Lung (tissue), 12 donors: ENCODE measurements around the gene DBNL. TPM values are rescaled to one million over a fixed set of nuclear protein-coding genes. Genes with fewer than 3 reads are reported as not detected.
"Not testable (repeated sequence)": the region's sequence is repeated elsewhere in the genome, so short reads cannot be mapped to it uniquely, and the experiment has no call there.

Experiments
- ATAC-seq: fragments of 200-7000 bp; cut with Tn5 transposase; one replicate; pipeline ENCODE4 v1.9.1; 2020; ENCODE audit warnings: moderate number of reproducible peaks; ENCODE audit not compliant: insufficient read depth, low FRiP score
- DNase-seq, 3 donors: peaks; one replicate each; pipeline ENCODE4 v3.0.0-alpha.2; 2013 to 2017
- H3K27ac ChIP-seq, 2 donors: one replicate each; pipeline ENCODE4 v1.5.1; 2013; ENCODE audit warnings: mild to moderate bottlenecking in 2 of 2, moderate library complexity in 2 of 2, control low read depth in 1 of 2, inconsistent platforms in 1 of 2, low read depth in 1 of 2, low read length in 1 of 2
- H3K27me3 ChIP-seq, 3 donors: one replicate each; pipeline ENCODE4 v1.5.1; 2013; ENCODE audit warnings: low read length in 2 of 3; ENCODE audit not compliant: control insufficient read depth in 3 of 3, insufficient read depth in 3 of 3
- H3K36me3 ChIP-seq, 4 donors: one replicate each; pipeline ENCODE4 v1.5.1; 2013; ENCODE audit warnings: low read length in 4 of 4, mild to moderate bottlenecking in 1 of 4, moderate library complexity in 1 of 4; ENCODE audit not compliant: control insufficient read depth in 4 of 4, insufficient read depth in 4 of 4
- H3K4me1 ChIP-seq, 5 donors: one replicate each; pipeline ENCODE4 v1.5.1; 2013; ENCODE audit warnings: low read length in 5 of 5, mild to moderate bottlenecking in 2 of 5, moderate library complexity in 1 of 5; ENCODE audit not compliant: control insufficient read depth in 5 of 5, insufficient read depth in 5 of 5
- H3K4me3 ChIP-seq: one replicate; pipeline ENCODE4 v1.5.1; 2013; ENCODE audit warnings: mild to moderate bottlenecking, control low read depth, moderate library complexity
- H3K9ac ChIP-seq, 2 donors: one replicate each; pipeline ENCODE4 v1.5.1; 2013; ENCODE audit warnings: low read length in 2 of 2, control low read depth in 1 of 2; ENCODE audit not compliant: insufficient read depth in 1 of 2
- H3K9me3 ChIP-seq, 4 donors: one replicate each; pipeline ENCODE4 v1.5.1; 2013; ENCODE audit warnings: low read length in 3 of 4, mild to moderate bottlenecking in 1 of 4, moderate library complexity in 1 of 4; ENCODE audit not compliant: control insufficient read depth in 4 of 4, insufficient read depth in 3 of 4
- WGBS, 2 donors: extraction: QIAGEN DNeasy Blood & Tissue Kit; methylation state at CpG; one replicate each; pipeline ENCODE4 v1.1.7; 2013; 5-methylcytosine and 5-hydroxymethylcytosine counted together
- polyA plus RNA-seq, 2 donors: library from polyadenylated mRNA; stranded (reverse); fragments of 200-250 nt; gene quantifications; one replicate each; pipeline ENCODE4 v1.2.1, GENCODE V29; 2013
- total RNA-seq, 2 donors: library from RNA; depleted of rRNA in 1 of 2; stranded (reverse); fragments of >200 nt in 1 of 2; gene quantifications; one replicate each; pipeline ENCODE4 v1.2.1, GENCODE V29; 2014 to 2021
- TF ChIP-seq, protein P1 (sequence below): IDR thresholded peaks from 2 replicates; pipeline ENCODE4 v1.5.1; 2012; ENCODE audit warnings: mild to moderate bottlenecking; ENCODE audit errors: control extremely low read depth, extremely low read depth
- donor health status: control.
- donor health status: control.
- donor health status: Bipolar disorder and iron deficiency.
- donor health status: healthy.
- donor health status: DM: yes; HTN: yes; CAD: no.

The DBNL gene
- total and polyA plus RNA-seq, 4 donors = 65.9 to 209 (median 116) TPM

DNA sequence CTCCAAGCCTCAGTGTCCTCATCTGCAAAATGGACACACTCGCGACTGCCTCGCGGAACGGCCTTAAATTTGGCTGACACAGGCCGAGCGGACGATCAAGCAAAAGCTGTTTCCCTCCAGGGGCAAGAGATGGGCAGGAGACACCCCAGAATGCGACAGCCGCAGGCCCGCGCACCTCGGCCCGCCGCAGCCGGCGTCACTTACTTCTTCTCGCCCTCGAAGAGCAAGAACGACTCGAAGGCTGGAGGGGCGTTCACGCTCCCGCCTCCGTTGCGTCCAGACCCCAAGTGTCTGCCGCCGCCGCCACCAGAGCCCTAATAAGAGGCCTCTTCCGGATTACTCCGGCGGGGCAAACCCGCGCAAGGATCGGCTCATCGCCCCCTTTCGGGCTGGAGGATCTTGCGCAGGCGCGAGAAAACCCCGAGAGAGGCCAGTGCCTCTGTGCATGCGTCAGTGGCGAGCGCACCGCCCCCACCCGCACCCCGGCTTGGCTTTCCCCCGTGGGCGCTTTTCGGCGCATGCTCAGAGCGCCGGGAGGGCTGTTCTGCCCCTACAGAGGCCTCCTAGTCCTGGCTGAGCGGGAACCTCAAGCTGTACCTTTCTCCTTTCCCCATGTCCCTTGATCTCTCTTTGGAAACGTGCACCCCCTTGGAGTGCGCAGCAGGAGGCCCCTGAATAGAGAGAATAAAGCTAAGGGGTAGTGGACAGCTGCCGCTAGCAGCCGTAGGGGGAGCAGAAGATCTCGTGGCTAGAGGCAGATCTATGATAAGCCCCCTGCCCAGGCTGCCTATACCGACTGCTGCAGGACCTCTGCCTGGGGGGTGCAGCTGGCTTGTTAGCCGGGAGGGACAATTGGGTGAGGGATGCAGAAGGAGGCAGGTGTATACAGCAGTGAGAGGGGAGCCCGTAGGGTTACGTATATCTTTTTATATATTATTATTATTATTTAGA lies 25.4 kb upstream of the DBNL start:
- H3K27me3 ChIP-seq, H3K9me3 ChIP-seq, H3K36me3 ChIP-seq, H3K4me1 ChIP-seq: not testable (repeated sequence)
- Histone ChIP-seq H3K4me3 (peak overlapping the region; percentile 89), H3K27ac (peak overlapping the region in 1 of 2 donors; percentile 77), H3K9ac (peak overlapping the region in 1 of 2 donors; percentile 65)
- WGBS, 2 donors = 3 to 4% methylated on average over 58 to 62 of the region's 63 CpGs
- ATAC-seq (peak; percentile 97), DNase-seq (peak; percentile 99)
- TF ChIP-seq, protein P1, sequence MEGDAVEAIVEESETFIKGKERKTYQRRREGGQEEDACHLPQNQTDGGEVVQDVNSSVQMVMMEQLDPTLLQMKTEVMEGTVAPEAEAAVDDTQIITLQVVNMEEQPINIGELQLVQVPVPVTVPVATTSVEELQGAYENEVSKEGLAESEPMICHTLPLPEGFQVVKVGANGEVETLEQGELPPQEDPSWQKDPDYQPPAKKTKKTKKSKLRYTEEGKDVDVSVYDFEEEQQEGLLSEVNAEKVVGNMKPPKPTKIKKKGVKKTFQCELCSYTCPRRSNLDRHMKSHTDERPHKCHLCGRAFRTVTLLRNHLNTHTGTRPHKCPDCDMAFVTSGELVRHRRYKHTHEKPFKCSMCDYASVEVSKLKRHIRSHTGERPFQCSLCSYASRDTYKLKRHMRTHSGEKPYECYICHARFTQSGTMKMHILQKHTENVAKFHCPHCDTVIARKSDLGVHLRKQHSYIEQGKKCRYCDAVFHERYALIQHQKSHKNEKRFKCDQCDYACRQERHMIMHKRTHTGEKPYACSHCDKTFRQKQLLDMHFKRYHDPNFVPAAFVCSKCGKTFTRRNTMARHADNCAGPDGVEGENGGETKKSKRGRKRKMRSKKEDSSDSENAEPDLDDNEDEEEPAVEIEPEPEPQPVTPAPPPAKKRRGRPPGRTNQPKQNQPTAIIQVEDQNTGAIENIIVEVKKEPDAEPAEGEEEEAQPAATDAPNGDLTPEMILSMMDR = peak; percentile 24

DNA sequence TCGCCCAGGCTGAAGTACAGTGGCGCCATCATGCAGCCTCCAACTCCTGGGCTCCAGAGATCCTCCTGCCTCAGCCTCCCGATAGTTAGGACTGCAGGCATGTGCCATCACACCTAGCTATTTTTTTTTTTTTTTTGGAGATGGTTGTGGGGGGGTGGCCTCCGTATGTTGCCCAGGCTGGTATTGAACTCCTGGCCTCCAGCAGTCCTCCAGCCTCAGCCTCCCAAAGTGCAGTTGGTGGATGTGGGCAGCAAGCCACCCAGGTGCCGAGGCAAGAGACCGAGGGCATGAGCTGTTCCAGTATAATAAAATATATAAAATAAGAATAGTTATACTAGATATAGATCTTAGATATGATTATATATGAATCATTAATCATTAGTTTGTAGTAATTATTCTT lies 24.7 kb upstream of the DBNL start:
- H3K36me3 ChIP-seq, H3K9me3 ChIP-seq, ATAC-seq, DNase-seq, H3K9ac ChIP-seq, H3K4me1 ChIP-seq, H3K27ac ChIP-seq, H3K4me3 ChIP-seq, H3K27me3 ChIP-seq: not testable (repeated sequence)
- 87 to 96% methylated on average over 6 of the region's 6 CpGs for WGBS, 2 donors

DNA sequence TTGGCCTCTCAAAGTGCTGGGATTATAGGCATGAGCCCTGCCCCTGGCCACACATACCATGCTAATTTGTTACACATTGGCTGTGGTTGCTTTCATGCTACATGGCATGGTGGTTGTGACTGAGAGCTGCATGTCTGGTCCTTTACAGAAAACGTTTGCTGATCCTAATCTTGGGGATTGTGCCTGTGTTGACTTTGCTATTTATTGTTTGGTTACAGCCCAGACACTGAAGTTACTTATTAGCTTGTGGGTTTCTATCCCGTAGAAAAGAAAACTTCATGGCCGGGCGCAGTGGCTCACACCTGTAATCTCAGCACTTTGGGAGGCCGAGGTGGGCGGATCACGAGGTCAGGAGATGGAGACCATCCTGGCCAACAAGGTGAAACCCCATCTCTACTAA lies 22.4 kb upstream of the DBNL start:
- not testable (repeated sequence) for ATAC-seq, DNase-seq, H3K9ac ChIP-seq, H3K9me3 ChIP-seq, H3K36me3 ChIP-seq, H3K27me3 ChIP-seq, H3K4me1 ChIP-seq, H3K27ac ChIP-seq, H3K4me3 ChIP-seq
- 91 to 93% methylated on average over 6 of the region's 7 CpGs for WGBS, 2 donors

DNA sequence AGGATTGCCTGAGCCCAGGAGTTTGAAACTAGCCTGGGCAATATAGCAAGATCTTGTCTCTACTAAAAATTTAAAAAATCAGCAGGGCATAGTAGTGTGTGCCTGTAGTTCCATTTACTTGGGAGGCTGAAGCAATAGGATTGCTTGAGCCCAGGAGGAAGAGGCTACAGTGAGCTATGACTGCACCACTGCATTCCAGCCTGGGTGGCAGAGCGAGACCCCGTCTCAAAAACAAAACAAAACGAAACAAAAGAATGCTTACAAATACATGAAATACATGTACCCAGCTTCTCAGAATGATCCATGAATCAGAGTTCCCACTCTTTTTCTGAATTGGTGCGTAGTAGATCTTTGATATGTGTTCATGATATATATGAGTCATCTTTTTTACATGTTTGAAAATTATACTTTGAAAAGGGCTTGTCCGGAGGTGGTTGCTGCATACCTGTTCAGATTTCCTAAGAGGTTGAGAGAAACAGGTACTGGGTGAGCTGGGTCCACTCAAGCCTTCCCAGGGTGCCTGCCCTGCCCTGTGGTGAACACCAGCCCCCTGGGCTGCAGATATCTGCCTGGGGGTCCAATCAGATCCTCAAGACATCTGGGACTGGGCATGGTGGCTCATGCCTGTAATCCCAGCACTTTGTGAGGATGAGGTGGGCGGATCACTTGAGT lies 21.6 kb upstream of the DBNL start:
- not testable (repeated sequence) for DNase-seq, H3K27me3 ChIP-seq, H3K27ac ChIP-seq, H3K4me3 ChIP-seq, ATAC-seq, H3K4me1 ChIP-seq, H3K36me3 ChIP-seq, H3K9me3 ChIP-seq, H3K9ac ChIP-seq
- 75 to 86% methylated on average over 6 of the region's 6 CpGs for WGBS, 2 donors

DNA sequence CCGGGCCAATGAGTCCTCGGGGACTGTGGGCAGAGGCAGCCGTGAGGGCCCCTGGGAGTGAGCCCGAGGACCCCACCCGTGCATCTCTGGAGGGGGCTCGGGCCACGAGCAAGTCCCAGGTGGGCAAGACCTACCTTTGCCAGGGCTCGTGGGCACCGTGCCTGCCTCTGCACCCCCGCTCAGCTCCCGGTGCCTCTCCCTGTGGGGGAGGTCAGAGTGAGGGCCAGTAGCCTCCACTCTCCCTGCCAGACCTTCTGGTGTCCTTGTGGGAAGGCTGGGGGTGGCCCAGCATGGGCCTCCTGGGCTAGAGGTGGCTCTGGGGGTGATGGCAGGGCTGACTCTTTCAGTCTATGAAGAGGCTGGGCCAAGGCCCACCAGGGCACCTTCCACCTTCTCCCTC lies 15.1 kb upstream of the DBNL start:
- ATAC-seq, H3K4me1 ChIP-seq, H3K4me3 ChIP-seq, DNase-seq, H3K27me3 ChIP-seq, H3K9ac ChIP-seq, H3K36me3 ChIP-seq, H3K9me3 ChIP-seq, H3K27ac ChIP-seq: not testable (repeated sequence)
- 74 to 88% methylated on average over 4 of the region's 11 CpGs for WGBS, 2 donors

DNA sequence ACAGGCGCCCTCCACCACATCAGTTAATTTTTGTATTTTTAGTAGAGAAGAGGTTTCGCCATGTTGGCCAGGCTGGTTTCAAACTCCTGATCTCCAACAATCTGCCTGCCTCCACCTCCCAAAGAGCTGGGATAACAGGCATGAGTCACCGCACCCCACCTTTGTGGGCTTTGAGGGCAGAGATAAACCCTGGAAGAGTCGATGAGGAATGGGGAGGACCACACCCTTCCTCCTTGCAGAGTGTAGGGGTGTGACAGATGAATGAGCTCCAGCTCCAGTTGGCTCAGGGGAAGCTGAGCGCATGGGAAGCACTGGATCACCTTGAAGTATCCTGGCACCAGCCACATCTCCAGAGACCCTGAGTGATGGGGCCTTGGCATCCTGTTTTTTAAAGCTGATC lies 14.5 kb upstream of the DBNL start:
- DNase-seq, ATAC-seq, H3K9me3 ChIP-seq, H3K27ac ChIP-seq, H3K36me3 ChIP-seq, H3K4me1 ChIP-seq, H3K4me3 ChIP-seq, H3K27me3 ChIP-seq, H3K9ac ChIP-seq: not testable (repeated sequence)
- WGBS, 2 donors = 78 to 84% methylated on average over 3 to 4 of the region's 5 CpGs

DNA sequence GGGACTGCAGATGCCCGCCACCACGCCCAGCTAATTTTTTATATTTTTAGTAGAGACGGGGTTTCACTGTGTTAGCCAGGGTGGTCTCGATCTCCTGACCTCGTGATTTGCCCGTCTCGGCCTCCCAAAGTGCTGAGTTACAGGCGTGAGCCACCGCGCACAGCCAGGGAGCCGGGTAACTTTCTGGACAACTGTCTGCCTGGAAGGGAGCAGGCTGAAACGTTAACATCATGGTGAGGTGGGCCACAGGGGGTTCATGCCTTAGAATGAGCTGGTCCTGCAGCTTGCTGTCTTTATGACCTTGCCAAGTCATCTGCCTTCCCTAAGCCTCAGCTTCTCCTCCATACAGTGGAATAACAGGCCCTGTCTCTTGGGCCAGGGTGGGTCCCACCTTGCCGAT lies 13.2 kb upstream of the DBNL start:
- H3K4me1 ChIP-seq, H3K9ac ChIP-seq, H3K4me3 ChIP-seq, DNase-seq, H3K9me3 ChIP-seq, H3K36me3 ChIP-seq, H3K27me3 ChIP-seq, ATAC-seq, H3K27ac ChIP-seq: not testable (repeated sequence)
- 92 to 93% methylated on average over 12 of the region's 13 CpGs for WGBS, 2 donors
